Neural progenitor cell (in vitro differentiated cells): Measurements from ENCODE around the gene PHLPP1. TPM values are rescaled to one million over a fixed set of nuclear protein-coding genes. Genes with fewer than 3 reads are reported as not detected.

Experiments
- DNase-seq: peaks from one replicate; pipeline ENCODE4 v3.0.0-alpha.2; 2016; ENCODE audit warnings: low spot score
- H2AFZ ChIP-seq: fragments of 200-600 bp; sonication (generic); replicated peaks from 2 replicates; pipeline ENCODE4 v1.6.1; 2016; ENCODE audit warnings: antibody characterized with exemption
- H3F3A ChIP-seq: fragments of 200-600 bp; sonication (generic); 2 replicates; pipeline ENCODE4 v1.6.1; 2016; ENCODE audit warnings: antibody characterized with exemption, low read depth
- H3K27ac ChIP-seq: fragments of 200-600 bp; sonication (generic); 2 replicates; pipeline ENCODE4 v1.5.1; 2016; ENCODE audit warnings: mild to moderate bottlenecking
- H3K27me3 ChIP-seq: fragments of 200-600 bp; sonication (generic); 2 replicates; pipeline ENCODE4 v1.6.1; 2016; ENCODE audit warnings: mild to moderate bottlenecking, moderate library complexity
- H3K36me3 ChIP-seq: fragments of 200-600 bp; sonication (generic); 2 replicates; pipeline ENCODE4 v1.5.1; 2016
- H3K4me1 ChIP-seq: fragments of 200-600 bp; sonication (generic); 2 replicates; pipeline ENCODE4 v1.6.1; 2016; ENCODE audit warnings: mixed run types
- H3K4me2 ChIP-seq: fragments of 200-600 bp; sonication (generic); 2 replicates; pipeline ENCODE4 v1.6.1; 2016
- H3K4me3 ChIP-seq: fragments of 200-600 bp; sonication (generic); 2 replicates; pipeline ENCODE4 v1.5.1; 2016
- H3K79me2 ChIP-seq: fragments of 200-600 bp; sonication (generic); 2 replicates; pipeline ENCODE4 v1.6.1; 2016; ENCODE audit warnings: low read depth
- H3K9ac ChIP-seq: fragments of 200-600 bp; sonication (generic); 2 replicates; pipeline ENCODE4 v1.6.1; 2016
- H3K9me3 ChIP-seq: fragments of 200-600 bp; sonication (generic); 2 replicates; pipeline ENCODE4 v1.5.1; 2016; ENCODE audit warnings: low read depth
- H4K20me1 ChIP-seq: fragments of 200-600 bp; sonication (generic); 2 replicates; pipeline ENCODE4 v1.6.1; 2016; ENCODE audit warnings: low read depth
- H3K27ac Mint-ChIP-seq: 3 replicates; pipeline ENCODE4 v1.8.0; 2021; ENCODE audit warnings: mixed read lengths
- H3K27me3 Mint-ChIP-seq: 2 replicates; pipeline ENCODE4 v1.8.0; 2022; ENCODE audit warnings: low read depth, mild to moderate bottlenecking, inconsistent platforms, moderate library complexity, mixed read lengths; ENCODE audit not compliant: insufficient read depth
- H3K36me3 Mint-ChIP-seq: 3 replicates; pipeline ENCODE4 v1.8.0; 2021; ENCODE audit warnings: mixed read lengths
- H3K4me1 Mint-ChIP-seq: 3 replicates; pipeline ENCODE4 v1.8.0; 2021; ENCODE audit warnings: mixed read lengths
- H3K4me3 Mint-ChIP-seq: 3 replicates; pipeline ENCODE4 v1.8.0; 2021; ENCODE audit warnings: mild to moderate bottlenecking, moderate library complexity, mixed read lengths
- H3K9me3 Mint-ChIP-seq: 3 replicates; pipeline ENCODE4 v1.8.0; 2020; ENCODE audit warnings: mixed read lengths
- EZH2 ChIP-seq: fragments of 200-600 bp; sonication (generic); IDR thresholded peaks from 2 replicates; pipeline ENCODE4 v1.6.1; 2017; ENCODE audit warnings: antibody characterized with exemption, mild to moderate bottlenecking, moderate library complexity
- EZH2phosphoT487 ChIP-seq: fragments of 200-600 bp; sonication (generic); IDR thresholded peaks from 2 replicates; pipeline ENCODE4 v1.6.1; 2017; ENCODE audit warnings: antibody characterized with exemption
- total RNA-seq: library from RNA; depleted of rRNA; stranded (reverse); fragments of >200 nt; gene quantifications from 2 replicates; pipeline ENCODE4 v1.2.3, GENCODE V29; 2015; ENCODE audit warnings: low replicate concordance
- TF ChIP-seq, protein P1 (sequence below): fragments of 200-600 bp; sonication (generic); IDR thresholded peaks from 2 replicates; pipeline ENCODE4 v1.5.1; 2017; ENCODE audit warnings: antibody characterized with exemption, mild to moderate bottlenecking

PHLPP1 gene
- total RNA-seq, 1 donor from 2014 or later: 20.8 TPM

DNA sequence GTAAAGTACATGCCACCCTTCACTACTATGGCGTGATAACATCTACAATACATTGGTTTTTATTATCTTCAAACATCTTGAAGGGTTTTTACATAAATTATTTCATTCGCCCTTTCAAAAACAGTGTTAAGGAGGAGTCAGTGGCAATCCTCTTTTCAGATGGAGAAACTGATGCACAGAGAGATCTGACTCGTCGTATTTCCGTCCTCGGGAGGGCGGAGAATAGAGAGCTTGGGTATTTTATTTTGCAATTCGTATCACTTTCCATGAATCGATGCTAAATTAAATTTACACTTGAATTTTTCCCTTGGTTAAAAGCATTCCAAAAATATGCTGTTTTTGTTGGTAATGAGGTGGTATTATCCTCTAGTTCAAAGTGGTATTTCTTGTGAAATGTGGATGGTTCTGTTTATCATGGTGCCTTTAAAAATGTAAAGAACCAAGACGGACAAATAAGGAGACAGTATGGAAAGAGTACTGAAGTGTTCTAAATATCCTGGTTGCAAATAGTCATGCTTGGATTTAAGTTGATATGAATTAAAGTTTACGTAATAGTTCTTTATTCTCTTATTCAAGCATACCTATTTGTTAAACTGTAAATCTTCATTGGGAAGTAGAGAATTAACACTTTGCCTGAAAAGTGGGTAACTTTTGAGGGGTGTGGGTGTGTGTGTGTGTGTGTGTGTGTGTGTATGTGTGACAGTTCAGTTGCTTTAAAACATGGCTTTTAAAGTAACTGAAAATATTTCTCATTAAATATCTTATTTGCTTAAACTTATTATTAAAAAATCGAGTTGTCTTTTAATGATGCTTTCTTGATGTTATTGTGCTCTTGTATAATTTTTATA is 5.6 kb downstream of the PHLPP1 start:
- no peak overlapping the region for H3K9ac ChIP-seq
- H3K4me1 Mint-ChIP-seq: peaks cover 49% of the 10 kb centered on the region
- peaks cover 4% of the 10 kb centered on the region for H3K9me3 Mint-ChIP-seq
- no peaks in the 10 kb centered on the region for H3K9me3 ChIP-seq
- H3K27ac ChIP-seq: no peak overlapping the region
- H3K27me3 ChIP-seq: no peaks in the 10 kb centered on the region
- H3K79me2 ChIP-seq: peaks cover 98% of the 10 kb centered on the region
- peak overlapping the region; percentile 95 for H3K4me2 ChIP-seq
- peaks cover 5% of the 10 kb centered on the region for H3F3A ChIP-seq
- H3K27me3 Mint-ChIP-seq: peaks cover 2% of the 10 kb centered on the region
- H4K20me1 ChIP-seq: peaks cover 80% of the 10 kb centered on the region
- H3K36me3 ChIP-seq: no peaks in the 10 kb centered on the region
- DNase-seq: no peak
- peak overlapping the region; percentile 68 for H3K4me3 ChIP-seq
- no peak overlapping the region for H2AFZ ChIP-seq
- peak overlapping the region; percentile 72 for H3K4me3 Mint-ChIP-seq
- peaks cover 61% of the 10 kb centered on the region for H3K4me1 ChIP-seq
- no peak overlapping the region for H3K27ac Mint-ChIP-seq
- TF ChIP-seq, protein P1, sequence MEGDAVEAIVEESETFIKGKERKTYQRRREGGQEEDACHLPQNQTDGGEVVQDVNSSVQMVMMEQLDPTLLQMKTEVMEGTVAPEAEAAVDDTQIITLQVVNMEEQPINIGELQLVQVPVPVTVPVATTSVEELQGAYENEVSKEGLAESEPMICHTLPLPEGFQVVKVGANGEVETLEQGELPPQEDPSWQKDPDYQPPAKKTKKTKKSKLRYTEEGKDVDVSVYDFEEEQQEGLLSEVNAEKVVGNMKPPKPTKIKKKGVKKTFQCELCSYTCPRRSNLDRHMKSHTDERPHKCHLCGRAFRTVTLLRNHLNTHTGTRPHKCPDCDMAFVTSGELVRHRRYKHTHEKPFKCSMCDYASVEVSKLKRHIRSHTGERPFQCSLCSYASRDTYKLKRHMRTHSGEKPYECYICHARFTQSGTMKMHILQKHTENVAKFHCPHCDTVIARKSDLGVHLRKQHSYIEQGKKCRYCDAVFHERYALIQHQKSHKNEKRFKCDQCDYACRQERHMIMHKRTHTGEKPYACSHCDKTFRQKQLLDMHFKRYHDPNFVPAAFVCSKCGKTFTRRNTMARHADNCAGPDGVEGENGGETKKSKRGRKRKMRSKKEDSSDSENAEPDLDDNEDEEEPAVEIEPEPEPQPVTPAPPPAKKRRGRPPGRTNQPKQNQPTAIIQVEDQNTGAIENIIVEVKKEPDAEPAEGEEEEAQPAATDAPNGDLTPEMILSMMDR: no peak
- TF ChIP-seq EZH2phosphoT487: no peak
- H3K36me3 Mint-ChIP-seq: peaks cover 6% of the 10 kb centered on the region

DNA sequence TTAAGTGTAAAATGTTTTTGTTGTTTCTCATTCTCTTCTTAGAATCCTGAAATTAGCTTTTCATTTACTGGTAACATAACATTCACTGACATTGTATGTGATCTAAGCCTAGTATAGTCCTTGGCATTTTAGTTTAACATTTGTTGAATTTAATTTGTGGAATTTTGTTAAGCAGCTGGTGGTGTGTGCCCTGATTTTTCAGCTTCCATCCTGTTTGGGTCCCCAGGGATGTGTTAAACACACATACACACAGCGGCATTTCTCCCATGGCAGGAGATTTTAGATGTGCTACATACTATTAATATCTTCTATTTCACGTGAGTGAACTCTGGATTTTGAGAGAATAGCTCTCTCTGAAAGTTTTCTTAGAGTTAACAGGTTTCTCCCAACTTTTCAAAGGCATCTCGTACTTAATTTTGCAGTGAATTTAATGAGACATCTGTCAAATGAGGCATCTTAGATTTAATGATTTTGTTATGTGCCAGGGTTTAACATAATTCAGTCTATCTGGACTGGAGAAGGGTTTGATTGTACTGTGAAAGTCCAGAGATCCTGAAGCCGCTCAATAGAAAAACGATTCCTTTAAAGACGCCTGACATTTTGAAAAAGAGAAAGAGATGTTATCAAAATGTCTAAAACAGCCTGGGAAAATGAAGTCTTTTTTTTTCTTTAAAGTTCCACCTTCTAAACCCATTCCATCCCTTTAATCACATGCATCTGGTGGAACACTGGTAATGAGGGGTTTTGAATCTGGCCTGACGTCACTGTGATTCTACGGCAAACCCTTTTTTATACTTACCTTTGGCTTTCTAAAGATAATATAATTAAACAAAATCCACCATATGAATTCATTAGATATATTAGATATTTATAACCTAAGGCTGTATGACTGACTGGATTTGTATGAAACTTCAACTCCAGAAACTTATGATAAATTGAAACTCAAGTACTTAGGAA is 6.8 kb downstream of the PHLPP1 start:
- Histone ChIP-seq H4K20me1 (peaks cover 76% of the 10 kb centered on the region), H3K4me2 (peak overlapping the region; percentile 95), H2AFZ (no peak overlapping the region), H3K27ac (no peak overlapping the region), H3K27me3 (no peaks in the 10 kb centered on the region), H3K4me3 (no peak overlapping the region), H3K36me3 (no peaks in the 10 kb centered on the region), H3K9me3 (no peaks in the 10 kb centered on the region), H3K9ac (no peak overlapping the region), H3F3A (peaks cover 4% of the 10 kb centered on the region), H3K79me2 (peaks cover 100% of the 10 kb centered on the region), H3K4me1 (peaks cover 61% of the 10 kb centered on the region)
- no peak for DNase-seq
- Mint-ChIP-seq H3K4me3 (peak overlapping the region; percentile 46), H3K36me3 (peaks cover 10% of the 10 kb centered on the region), H3K27me3 (peaks cover 2% of the 10 kb centered on the region), H3K9me3 (peaks cover 8% of the 10 kb centered on the region), H3K4me1 (peaks cover 49% of the 10 kb centered on the region), H3K27ac (peak overlapping the region; percentile 80)
- TF ChIP-seq EZH2 (no peak), EZH2phosphoT487 (no peak)
- TF ChIP-seq, protein P1: no peak

DNA sequence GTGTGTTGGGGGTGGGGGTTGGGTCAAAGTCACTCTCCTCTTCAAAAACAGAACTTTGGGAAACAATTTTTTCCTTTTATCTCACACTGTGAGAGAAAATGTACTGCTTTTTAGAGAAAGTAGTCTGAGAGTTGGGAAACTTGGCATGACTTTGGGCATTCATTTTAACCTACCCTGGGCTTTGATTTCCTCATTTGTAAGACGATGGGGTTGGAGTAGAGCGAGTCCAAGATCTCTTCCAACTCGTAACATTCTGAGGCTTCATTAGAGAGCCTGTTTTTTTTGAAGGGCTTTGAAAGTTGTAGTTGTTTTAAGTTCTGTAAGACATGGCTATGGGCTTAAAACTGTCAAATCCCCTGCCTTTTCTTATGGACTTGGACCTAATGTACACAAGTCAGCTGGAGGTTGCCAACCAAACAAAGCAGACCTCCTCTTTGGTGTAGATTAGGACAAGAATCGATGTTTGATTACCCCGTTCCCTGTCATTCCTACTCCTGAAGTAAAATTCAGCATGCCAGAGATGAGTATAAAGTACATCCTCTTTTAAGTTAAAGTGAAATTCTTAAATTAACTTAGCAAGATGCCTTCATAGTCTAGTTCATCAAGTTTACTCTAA is 8.4 kb downstream of the PHLPP1 start:
- Histone ChIP-seq H3F3A (no peaks in the 10 kb centered on the region), H3K9ac (no peak overlapping the region), H4K20me1 (peaks cover 63% of the 10 kb centered on the region), H3K36me3 (no peaks in the 10 kb centered on the region), H3K9me3 (no peaks in the 10 kb centered on the region), H2AFZ (no peak overlapping the region), H3K27ac (no peak overlapping the region), H3K4me2 (peak overlapping the region; percentile 48), H3K79me2 (peaks cover 100% of the 10 kb centered on the region), H3K4me3 (no peak overlapping the region), H3K27me3 (no peaks in the 10 kb centered on the region), H3K4me1 (peaks cover 55% of the 10 kb centered on the region)
- Mint-ChIP-seq H3K27me3 (peaks cover 2% of the 10 kb centered on the region), H3K9me3 (peaks cover 17% of the 10 kb centered on the region), H3K36me3 (peaks cover 16% of the 10 kb centered on the region), H3K27ac (peak overlapping the region; percentile 46), H3K4me1 (peaks cover 49% of the 10 kb centered on the region), H3K4me3 (no peak overlapping the region)
- TF ChIP-seq, protein P1: no peak
- TF ChIP-seq EZH2phosphoT487: no peak
- TF ChIP-seq EZH2: no peak
- no peak for DNase-seq
